ENCODE measurements around the gene BPI.
"Not testable (repeated sequence)": the region's sequence is repeated elsewhere in the genome, so short reads cannot be mapped to it uniquely, and the experiment has no call there.

BPI gene

DNA sequence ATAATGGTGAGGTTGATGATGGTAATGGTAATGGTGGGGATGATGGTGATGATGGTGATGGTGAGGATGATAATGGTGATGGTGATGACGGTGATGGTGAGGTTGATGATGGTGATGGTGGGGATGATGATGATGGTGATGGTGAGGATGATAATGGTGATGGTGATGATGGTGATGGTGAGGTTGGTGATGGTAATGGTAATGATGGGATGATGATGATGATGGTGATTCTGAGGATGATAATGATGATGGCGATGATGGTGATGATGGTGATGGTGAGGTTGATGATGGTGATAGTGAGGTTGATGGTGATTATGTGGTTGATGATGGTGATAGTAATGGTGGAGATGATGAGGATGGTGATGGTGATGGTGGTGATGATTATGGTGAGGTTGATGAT lies 9.7 kb downstream of the BPI start:
- no peak overlapping the region for H3K27ac ChIP-seq
- TF ChIP-seq, protein P1, sequence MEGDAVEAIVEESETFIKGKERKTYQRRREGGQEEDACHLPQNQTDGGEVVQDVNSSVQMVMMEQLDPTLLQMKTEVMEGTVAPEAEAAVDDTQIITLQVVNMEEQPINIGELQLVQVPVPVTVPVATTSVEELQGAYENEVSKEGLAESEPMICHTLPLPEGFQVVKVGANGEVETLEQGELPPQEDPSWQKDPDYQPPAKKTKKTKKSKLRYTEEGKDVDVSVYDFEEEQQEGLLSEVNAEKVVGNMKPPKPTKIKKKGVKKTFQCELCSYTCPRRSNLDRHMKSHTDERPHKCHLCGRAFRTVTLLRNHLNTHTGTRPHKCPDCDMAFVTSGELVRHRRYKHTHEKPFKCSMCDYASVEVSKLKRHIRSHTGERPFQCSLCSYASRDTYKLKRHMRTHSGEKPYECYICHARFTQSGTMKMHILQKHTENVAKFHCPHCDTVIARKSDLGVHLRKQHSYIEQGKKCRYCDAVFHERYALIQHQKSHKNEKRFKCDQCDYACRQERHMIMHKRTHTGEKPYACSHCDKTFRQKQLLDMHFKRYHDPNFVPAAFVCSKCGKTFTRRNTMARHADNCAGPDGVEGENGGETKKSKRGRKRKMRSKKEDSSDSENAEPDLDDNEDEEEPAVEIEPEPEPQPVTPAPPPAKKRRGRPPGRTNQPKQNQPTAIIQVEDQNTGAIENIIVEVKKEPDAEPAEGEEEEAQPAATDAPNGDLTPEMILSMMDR (IDR thresholded peaks at IDR 0.05), result no peak
- no peak for TF ChIP-seq ZFX (IDR thresholded peaks at IDR 0.05; ENCODE audit: borderline replicate concordance)

DNA sequence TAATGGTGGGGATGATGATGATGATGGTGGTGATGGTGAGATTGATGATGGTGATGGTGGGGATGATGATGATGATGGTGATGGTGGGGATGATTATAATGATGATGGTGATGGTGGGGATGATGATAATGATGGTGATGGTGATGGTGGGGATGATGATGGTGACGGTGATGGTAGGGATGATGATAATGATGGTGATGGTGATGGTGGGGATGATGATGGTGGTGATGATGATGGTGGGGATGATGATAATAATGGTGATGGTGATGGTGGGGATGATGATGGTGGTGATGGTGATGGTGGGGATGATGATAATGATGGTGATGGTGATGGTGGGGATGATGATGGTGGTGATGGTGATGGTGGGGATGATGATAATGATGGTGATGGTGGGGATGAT lies 10.4 kb downstream of the BPI start:
- not testable (repeated sequence) for H3K27ac ChIP-seq

DNA sequence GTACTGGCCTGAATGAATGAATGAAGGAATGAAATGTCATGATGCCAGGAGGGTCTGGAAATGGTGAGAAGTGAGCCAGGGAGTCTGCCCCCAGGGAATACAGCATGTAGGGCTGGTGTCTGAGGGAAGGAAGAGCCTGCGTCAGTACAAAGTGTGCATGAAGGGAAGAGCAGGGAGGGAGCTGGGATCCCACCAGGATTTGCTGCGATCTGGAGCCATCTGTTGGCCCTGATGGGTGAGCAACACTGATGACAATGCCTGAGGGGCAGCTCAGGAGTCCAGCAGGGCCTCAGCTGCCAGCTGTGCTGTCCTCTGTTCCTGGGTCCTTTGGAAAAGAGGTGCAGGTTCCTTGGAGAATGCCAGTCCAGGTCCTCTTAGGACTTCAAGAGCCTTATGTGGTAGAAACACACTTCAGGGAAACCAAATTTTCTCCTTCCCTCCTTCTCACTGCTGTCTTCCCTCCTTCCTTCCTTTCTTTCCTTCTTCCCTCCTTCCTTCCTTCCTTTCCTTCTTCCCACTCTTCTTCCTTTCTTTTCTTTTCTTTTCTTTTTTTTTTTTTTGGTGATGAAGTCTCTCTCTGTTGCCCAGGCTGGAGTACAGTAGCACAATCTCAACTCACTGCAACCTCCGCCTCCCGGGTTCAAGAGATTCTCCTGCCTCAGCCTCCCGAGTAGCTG lies 11.5 kb downstream of the BPI start:
- TF ChIP-seq, protein P1 (IDR thresholded peaks at IDR 0.05), result no peak
- no peak for TF ChIP-seq ZFX (IDR thresholded peaks at IDR 0.05; ENCODE audit: borderline replicate concordance)
- no peak overlapping the region for H3K27ac ChIP-seq

DNA sequence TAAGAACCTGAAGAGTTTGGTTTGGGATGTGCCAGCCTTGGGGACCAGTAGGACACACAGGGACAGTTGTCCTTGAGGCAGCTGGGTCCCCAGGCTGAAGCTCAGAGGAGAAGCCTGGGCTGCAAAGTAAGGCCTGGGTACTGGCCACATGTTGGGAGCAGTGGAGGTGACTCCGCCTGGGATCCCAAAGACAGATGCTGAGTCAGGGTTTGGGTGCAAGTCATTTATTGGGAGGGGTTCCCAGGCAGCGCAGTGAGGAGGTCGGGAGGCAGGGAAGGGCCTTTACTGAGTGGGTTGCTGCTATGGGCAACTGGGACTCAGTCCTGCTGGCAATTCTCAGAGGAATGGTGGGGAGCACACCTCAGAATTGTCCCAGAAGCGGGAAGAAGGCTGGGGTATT lies 12.4 kb downstream of the BPI start:
- H3K27ac ChIP-seq, result no peak overlapping the region
- no peak for TF ChIP-seq ZFX (IDR thresholded peaks at IDR 0.05; ENCODE audit: borderline replicate concordance)
- TF ChIP-seq, protein P1 (IDR thresholded peaks at IDR 0.05), result no peak

DNA sequence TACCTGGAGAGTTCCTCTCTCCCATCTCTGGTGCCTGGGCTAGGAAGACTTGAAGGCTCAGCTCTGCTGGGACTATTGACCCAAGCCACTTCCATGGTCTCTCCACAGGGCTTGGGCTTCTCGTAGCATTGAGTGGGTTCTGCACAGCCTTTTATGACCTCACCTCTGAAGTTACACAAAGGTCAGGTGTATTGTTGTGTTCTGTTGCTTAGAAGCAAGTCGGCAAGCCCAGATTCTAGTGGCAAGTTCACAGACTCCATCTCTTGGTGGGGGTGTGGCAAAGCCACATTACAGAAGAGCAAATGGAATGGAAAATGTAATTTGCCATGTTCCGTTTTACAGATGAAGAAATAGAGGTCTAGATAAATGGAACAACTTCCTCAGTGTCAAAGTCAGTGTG lies 13.5 kb downstream of the BPI start:
- no peak for TF ChIP-seq ZFX (IDR thresholded peaks at IDR 0.05; ENCODE audit: borderline replicate concordance)
- TF ChIP-seq, protein P1 (IDR thresholded peaks at IDR 0.05), result no peak
- H3K27ac ChIP-seq, result no peak overlapping the region

DNA sequence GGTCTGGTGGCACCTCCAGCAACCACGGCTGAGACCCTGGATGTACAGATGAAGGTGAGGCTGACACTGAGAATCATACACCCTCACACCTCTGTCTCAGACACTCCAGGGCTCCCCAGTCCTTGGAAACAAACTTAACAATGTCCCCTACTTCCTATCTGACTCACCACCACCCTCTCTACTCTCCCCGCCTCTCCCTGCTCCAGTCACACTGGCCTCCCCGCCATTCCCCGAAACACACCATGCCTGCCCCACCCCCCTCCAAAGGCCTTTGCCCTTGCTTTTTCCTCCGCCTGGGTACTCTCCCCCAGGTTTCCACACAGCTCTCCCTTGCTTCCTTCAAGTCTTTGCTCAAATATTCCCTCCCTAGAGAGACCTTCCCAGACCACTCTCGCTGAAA lies 16.3 kb downstream of the BPI start:
- H3K27ac ChIP-seq, result no peak overlapping the region
- no peak for TF ChIP-seq ZFX (IDR thresholded peaks at IDR 0.05; ENCODE audit: borderline replicate concordance)
- TF ChIP-seq, protein P1 (IDR thresholded peaks at IDR 0.05), result no peak

DNA sequence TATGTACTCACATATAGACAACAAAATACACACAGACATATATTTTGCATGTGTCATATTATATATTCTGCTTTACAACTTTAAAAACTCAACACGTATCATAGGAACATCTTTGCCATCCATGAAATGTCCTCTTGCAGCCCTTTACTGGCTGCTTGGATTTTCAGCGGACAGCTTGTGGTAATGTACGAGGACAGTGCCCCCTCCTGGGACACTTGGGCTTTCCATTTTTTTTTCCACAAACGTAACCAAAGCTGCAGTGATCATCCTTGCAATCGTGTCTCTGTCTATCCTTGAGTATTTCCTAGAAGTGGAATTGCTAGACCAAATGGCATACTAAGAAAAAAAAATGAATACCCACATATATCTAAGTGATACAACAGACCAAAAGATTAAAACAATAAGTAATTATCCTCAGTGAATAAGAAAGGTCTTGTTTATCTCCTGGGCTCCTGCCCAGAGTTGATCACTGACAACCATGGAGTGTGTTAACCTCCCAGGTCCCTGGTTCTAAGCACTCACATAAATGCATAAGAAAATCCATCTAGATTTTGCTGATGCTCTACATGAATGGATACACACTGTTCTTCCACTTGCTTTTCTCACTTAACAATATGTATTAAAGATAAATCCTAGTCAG lies 18.1 kb downstream of the BPI start:
- no peak overlapping the region for H3K27ac ChIP-seq
- no peak for TF ChIP-seq ZFX (IDR thresholded peaks at IDR 0.05; ENCODE audit: borderline replicate concordance)
- TF ChIP-seq, protein P1 (IDR thresholded peaks at IDR 0.05), result peak; percentile 81

Measured in 22Rv1 (cell line).